K562 (cell line): ENCODE measurements around the gene TUT7. TPM values are rescaled to one million over a fixed set of nuclear protein-coding genes. Genes with fewer than 3 reads are reported as not detected.

Experiments used
- ATAC-seq: fragments of 200-7000 bp; cut with Tn5 transposase; 3 replicates; pipeline ENCODE4 v1.9.1; 2020; ENCODE audit warnings: moderate library complexity
- BruUV-seq: library from RNA; stranded (reverse); fragments of 400-500 nt; replicated peaks from 2 replicates; lab custom pipeline; 2021; lab: Mats Ljungman, UMichigan
- CTCF ChIA-PET: fragments of 300-600 bp; formaldehyde crosslinking; extraction: SDS; loops from one replicate; lab custom pipeline; 2021; ENCODE audit warnings: low intra/inter-chr PET ratio; lab: Yijun Ruan, JAX
- POLR2A ChIA-PET: fragments of 300-600, 350-650 bp; sonication (Branson Sonifier 250); formaldehyde crosslinking; extraction: SDS; loops from one replicate; lab custom pipeline; 2021; ENCODE audit warnings: antibody characterized with exemption, inconsistent platforms; lab: Yijun Ruan, JAX
- DNase-seq, 4 experiments: peaks; one replicate each; pipeline versions ENCODE4 v3.0.0 to v3.0.0-alpha.2; 2011 to 2018; ENCODE audit warnings: low spot score in 3 of 4, mixed read lengths in 3 of 4; ENCODE audit errors: extremely low read depth in 1 of 4
- FAIRE-seq: peaks from 2 replicates; lab custom pipeline; 2011; peaks lifted over from hg19 to GRCh38; lab: Jason Lieb, UNC
- H2AFZ ChIP-seq: 2 replicates; pipeline ENCODE4 v1.6.0; 2011; ENCODE audit warnings: low read depth, low read length, control low read depth, inconsistent platforms
- H3K27ac ChIP-seq: fragments of 200-600 bp; 3 replicates; pipeline ENCODE4 v1.8.0; 2011; ENCODE audit warnings: low read depth, mild to moderate bottlenecking, control low read depth, inconsistent platforms, low read length, moderate library complexity, mixed read lengths; ENCODE audit errors: extremely low read depth
- H3K27me3 ChIP-seq, 2 experiments: fragments of 300-600 bp in 1 of 2; 2 replicates in 1 of 2; 3 replicates in 1 of 2; pipeline versions ENCODE4 v1.6.0 to v1.8.0; 2011; ENCODE audit warnings: inconsistent platforms in 2 of 2, low read length in 2 of 2, mild to moderate bottlenecking in 1 of 2, mixed read lengths in 1 of 2, moderate library complexity in 1 of 2; ENCODE audit not compliant: control insufficient read depth in 2 of 2, insufficient read depth in 2 of 2
- H3K36me3 ChIP-seq: fragments of 300-600 bp; 3 replicates; pipeline ENCODE4 v1.8.0; 2011; ENCODE audit warnings: mild to moderate bottlenecking, low read length, inconsistent platforms; ENCODE audit not compliant: control insufficient read depth, insufficient read depth
- H3K4me1 ChIP-seq, 2 experiments: fragments of 200-600 bp in 1 of 2; replicated peaks in 1 of 2; 2 replicates in 1 of 2; 3 replicates in 1 of 2; pipeline versions ENCODE4 v1.5.1 to v1.8.0; 2011; ENCODE audit warnings: inconsistent platforms in 2 of 2, low read length in 2 of 2, mild to moderate bottlenecking in 1 of 2, mixed read lengths in 1 of 2, moderate library complexity in 1 of 2; ENCODE audit not compliant: control insufficient read depth in 2 of 2, insufficient read depth in 2 of 2
- H3K4me2 ChIP-seq: 2 replicates; pipeline ENCODE4 v1.6.1; 2011; ENCODE audit warnings: low read length, control low read depth, inconsistent platforms, mixed read lengths; ENCODE audit not compliant: insufficient read depth
- H3K4me3 ChIP-seq: fragments of 200-600 bp; sonication (generic), shearing (Covaris generic); 2 replicates; pipeline ENCODE4 v1.5.1; 2016; ENCODE audit warnings: control low read depth, inconsistent platforms
- H3K79me2 ChIP-seq: fragments of 200-600 bp; 3 replicates; pipeline ENCODE4 v1.8.0; 2011; ENCODE audit warnings: low read length, inconsistent platforms; ENCODE audit not compliant: control insufficient read depth, insufficient read depth
- H3K9ac ChIP-seq, 2 experiments: 2 replicates each; pipeline versions ENCODE4 v1.6.0 to v1.6.1; 2011; ENCODE audit warnings: low read depth in 2 of 2, low read length in 2 of 2, control low read depth in 1 of 2, inconsistent platforms in 1 of 2, mild to moderate bottlenecking in 1 of 2, mixed read lengths in 1 of 2; ENCODE audit not compliant: insufficient read depth in 1 of 2
- H3K9me1 ChIP-seq: one replicate; pipeline ENCODE4 v1.6.0; 2011; ENCODE audit warnings: inconsistent platforms, mild to moderate bottlenecking, low read length, moderate library complexity; ENCODE audit not compliant: control insufficient read depth, insufficient read depth
- H3K9me3 ChIP-seq: replicated peaks from 2 replicates; pipeline ENCODE4 v1.5.1; 2011; ENCODE audit warnings: low read depth, low read length, inconsistent platforms; ENCODE audit not compliant: control insufficient read depth, insufficient read depth
- H4K20me1 ChIP-seq: replicated peaks from 2 replicates; pipeline ENCODE4 v1.6.1; 2011; ENCODE audit warnings: low read length, inconsistent platforms, mixed read lengths; ENCODE audit not compliant: control insufficient read depth, insufficient read depth
- BCOR ChIP-seq: fragments of 450-650 bp; IDR thresholded peaks from 2 replicates; pipeline ENCODE4 v1.6.1; 2016
- CBFB ChIP-seq: sonication (generic); formaldehyde crosslinking; IDR thresholded peaks from 2 replicates; pipeline ENCODE4 v1.4.0; 2020; ENCODE audit warnings: mild to moderate bottlenecking, missing genetic modification reagents
- EWSR1 ChIP-seq: fragments of 450-650 bp; IDR thresholded peaks from 2 replicates; pipeline ENCODE4 v1.6.1; 2018; ENCODE audit warnings: borderline replicate concordance, mild to moderate bottlenecking, low read depth, moderate library complexity; ENCODE audit not compliant: partially characterized antibody
- SMARCB1 ChIP-seq: IDR thresholded peaks from 2 replicates; pipeline ENCODE4 v1.6.1; 2011; ENCODE audit warnings: improper control_type of control experiment, low read depth; ENCODE audit not compliant: insufficient read length
- SRSF7 ChIP-seq: fragments of 200-400 bp; formaldehyde crosslinking; optimal IDR thresholded peaks from 2 replicates; pipeline ENCODE3; 2017; ENCODE audit warnings: mild to moderate bottlenecking, low read depth, low read length
- TEAD1 ChIP-seq, 2 experiments: fragments of 450-650 bp in 1 of 2; sonication (generic) in 1 of 2; formaldehyde crosslinking; IDR thresholded peaks; 2 replicates each; pipeline versions ENCODE4 v1.4.0 to v1.8.0; 2020 to 2022; ENCODE audit warnings: mild to moderate bottlenecking in 2 of 2, missing genetic modification reagents in 1 of 2
- TRIM28 ChIP-seq: fragments of 450-650 bp; IDR thresholded peaks from 2 replicates; pipeline ENCODE4 v1.6.1; 2017
- ZBTB1 ChIP-seq: sonication (generic); formaldehyde crosslinking; IDR thresholded peaks from 2 replicates; pipeline ENCODE4 v1.8.1; 2023; ENCODE audit warnings: missing genetic modification reagents, low read depth, mild to moderate bottlenecking, borderline replicate concordance
- ZC3H8 ChIP-seq: fragments of 450-650 bp; IDR thresholded peaks from 2 replicates; pipeline ENCODE4 v1.6.1; 2017
- ZEB2 ChIP-seq: fragments of 450-650 bp; IDR thresholded peaks from 2 replicates; pipeline ENCODE4 v1.6.1; 2016
- ZKSCAN1 ChIP-seq: fragments of 150-350 bp; IDR thresholded peaks from 2 replicates; pipeline ENCODE4 v1.6.1; 2016; ENCODE audit warnings: low read depth, low read length
- WGBS: fragments of 100-300 bp; shearing (Covaris generic); methylation state at CpG from one replicate; pipeline ENCODE4 v1.1.6; 2016; ENCODE audit warnings: low coverage, mixed read lengths; ENCODE audit not compliant: insufficient coverage; ENCODE audit errors: missing lambda C conversion rate; 5-methylcytosine and 5-hydroxymethylcytosine counted together
- in situ Hi-C: fragments of 300-500 bp; cut with MboI; formaldehyde crosslinking; loops from 4 replicates; pipeline ENCODE4 v1.15.0; 2018; ENCODE audit warnings: inconsistent platforms, mixed read lengths
- intact Hi-C: fragments of 100-400 bp; cut with micrococcal nuclease; formaldehyde crosslinking; loops from 2 replicates; pipeline ENCODE4 v1.14.2; 2022
- polyA plus RNA-seq, 8 experiments: library from polyadenylated mRNA; depleted of rRNA in 4 of 8; stranded (reverse) in 5 of 8; unstranded in 3 of 8; fragments of >200 nt; fragmentation: Nextera tagmentation in 2 of 8; fragmentation: Illumina TruSeq in 1 of 8; extraction: Ambion mirVana in 2 of 8; extraction: Trizol in 1 of 8; gene quantifications; 2 replicates each; pipeline versions ENCODE4 v1.2.1 to v1.2.3, GENCODE V29; 2011 to 2014; ENCODE audit warnings: inconsistent platforms in 1 of 8, missing spikeins in 1 of 8
- total RNA-seq, 7 experiments: library from RNA; depleted of rRNA in 6 of 7; stranded (reverse); fragments of >200 nt in 6 of 7; fragmentation: Illumina TruSeq in 2 of 7; extraction: Trizol in 2 of 7; gene quantifications; 2 replicates each; pipeline versions ENCODE4 v1.2.1 to v1.2.3, GENCODE V29; 2011 to 2021; ENCODE audit warnings: low replicate concordance in 1 of 7
- TF ChIP-seq, protein P1 (sequence below): fragments of 250-450 bp; sonication (Bioruptor Pico); IDR thresholded peaks from 2 replicates; pipeline ENCODE4 v1.8.0; 2022; ENCODE audit warnings: inconsistent platforms, mild to moderate bottlenecking, moderate library complexity, borderline replicate concordance
- TF ChIP-seq, protein P2 (sequence below): sonication (generic); formaldehyde crosslinking; IDR thresholded peaks from 2 replicates; pipeline ENCODE4 v1.8.0; 2022; ENCODE audit warnings: missing genetic modification reagents, mild to moderate bottlenecking, borderline replicate concordance
- TF ChIP-seq, protein P3 (sequence below): fragments of 450-650 bp; IDR thresholded peaks from 2 replicates; pipeline ENCODE4 v1.7.1; 2018; ENCODE audit warnings: mild to moderate bottlenecking, low read depth; ENCODE audit not compliant: partially characterized antibody
- TF ChIP-seq, protein P4 (sequence below): fragments of 450-650 bp; formaldehyde crosslinking; IDR thresholded peaks from 2 replicates; pipeline ENCODE4 v1.4.0; 2020; ENCODE audit warnings: mild to moderate bottlenecking, moderate library complexity

The TUT7 gene
- total and polyA plus RNA-seq, 9 of the 15 experiments (the other 6 are each of a cell fraction or from before 2014, with no cell fraction given), result 5.9 to 26.9 (median 15.2) TPM

DNA sequence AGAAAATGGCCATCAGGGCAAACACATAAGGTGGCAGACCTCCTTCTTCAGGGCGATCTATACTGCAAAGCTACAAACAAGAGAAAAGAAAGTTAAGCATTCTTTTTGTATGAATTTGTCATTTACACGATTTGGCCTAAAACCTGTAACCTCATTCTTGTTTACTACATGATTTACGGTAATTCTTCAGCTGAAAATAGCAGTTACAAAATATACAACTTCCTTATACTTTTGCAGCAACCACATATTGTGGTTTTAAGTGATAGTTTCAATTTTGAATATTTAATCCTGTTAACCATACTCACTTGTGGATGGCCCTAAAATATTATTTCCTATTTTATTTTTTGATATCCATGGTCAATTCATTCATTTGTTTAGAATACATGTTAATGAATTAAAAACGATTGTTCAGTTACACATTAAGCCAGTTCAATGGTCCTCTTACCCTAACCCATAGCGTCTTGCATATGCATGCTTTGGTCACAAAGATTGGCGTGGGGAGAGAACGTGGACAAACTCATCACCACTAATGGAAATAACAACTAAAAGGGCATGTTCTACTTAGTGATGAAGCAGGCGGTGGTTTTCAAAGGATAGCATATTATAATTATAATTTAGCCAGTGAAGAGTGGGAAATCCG is 16.6 kb downstream of the TUT7 start:
- no peaks in the 10 kb centered on the region for H3K9me1 ChIP-seq
- no peaks in the 10 kb centered on the region for H4K20me1 ChIP-seq
- 82% methylated on average over 8 of the region's 9 CpGs for WGBS
- no peak overlapping the region for H3K27ac ChIP-seq
- intact Hi-C loops (no loop called here), in situ Hi-C loops (loop anchor here (5.0 kb wide), 1 partner anchor 35 kb away; no protein-coding TSS in a partner anchor)
- no peaks in the 10 kb centered on the region for H3K79me2 ChIP-seq
- no peak overlapping the region for H3K9ac ChIP-seq
- H3K27me3 ChIP-seq, result no peaks in the 10 kb centered on the region
- H3K4me3 ChIP-seq, result no peak overlapping the region
- no peak overlapping the region for H3K4me2 ChIP-seq
- DNase-seq (no peak), ATAC-seq (no peak), FAIRE-seq (no peak)
- H3K36me3 ChIP-seq, result peaks cover 77% of the 10 kb centered on the region; the same call in 2 of the 3 replicates
- ChIA-PET CTCF (no interaction called here), POLR2A (interaction anchor here (0.7 kb wide), 1 partner anchor 12 kb away, joined by 4 read pairs; no protein-coding TSS in a partner anchor)
- no peaks in the 10 kb centered on the region for H3K9me3 ChIP-seq
- BruUV-seq, result no TSS peak
- H2AFZ ChIP-seq, result no peak overlapping the region
- H3K4me1 ChIP-seq, result no peaks in the 10 kb centered on the region
- TF ChIP-seq ZBTB1 (CRISPR knock-in tag) (no peak), CBFB (CRISPR knock-in tag) (no peak), ZC3H8 (no peak), ZEB2 (no peak), TRIM28 (no peak), TEAD1 (CRISPR knock-in tag; IDR thresholded peaks at IDR 0.05) (no peak), SMARCB1 (no peak), SRSF7 (no peak), ZKSCAN1 (no peak), BCOR (no peak), EWSR1 (no peak)
- TF ChIP-seq, protein P1, sequence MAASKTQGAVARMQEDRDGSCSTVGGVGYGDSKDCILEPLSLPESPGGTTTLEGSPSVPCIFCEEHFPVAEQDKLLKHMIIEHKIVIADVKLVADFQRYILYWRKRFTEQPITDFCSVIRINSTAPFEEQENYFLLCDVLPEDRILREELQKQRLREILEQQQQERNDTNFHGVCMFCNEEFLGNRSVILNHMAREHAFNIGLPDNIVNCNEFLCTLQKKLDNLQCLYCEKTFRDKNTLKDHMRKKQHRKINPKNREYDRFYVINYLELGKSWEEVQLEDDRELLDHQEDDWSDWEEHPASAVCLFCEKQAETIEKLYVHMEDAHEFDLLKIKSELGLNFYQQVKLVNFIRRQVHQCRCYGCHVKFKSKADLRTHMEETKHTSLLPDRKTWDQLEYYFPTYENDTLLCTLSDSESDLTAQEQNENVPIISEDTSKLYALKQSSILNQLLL, result no peak
- TF ChIP-seq, protein P2, sequence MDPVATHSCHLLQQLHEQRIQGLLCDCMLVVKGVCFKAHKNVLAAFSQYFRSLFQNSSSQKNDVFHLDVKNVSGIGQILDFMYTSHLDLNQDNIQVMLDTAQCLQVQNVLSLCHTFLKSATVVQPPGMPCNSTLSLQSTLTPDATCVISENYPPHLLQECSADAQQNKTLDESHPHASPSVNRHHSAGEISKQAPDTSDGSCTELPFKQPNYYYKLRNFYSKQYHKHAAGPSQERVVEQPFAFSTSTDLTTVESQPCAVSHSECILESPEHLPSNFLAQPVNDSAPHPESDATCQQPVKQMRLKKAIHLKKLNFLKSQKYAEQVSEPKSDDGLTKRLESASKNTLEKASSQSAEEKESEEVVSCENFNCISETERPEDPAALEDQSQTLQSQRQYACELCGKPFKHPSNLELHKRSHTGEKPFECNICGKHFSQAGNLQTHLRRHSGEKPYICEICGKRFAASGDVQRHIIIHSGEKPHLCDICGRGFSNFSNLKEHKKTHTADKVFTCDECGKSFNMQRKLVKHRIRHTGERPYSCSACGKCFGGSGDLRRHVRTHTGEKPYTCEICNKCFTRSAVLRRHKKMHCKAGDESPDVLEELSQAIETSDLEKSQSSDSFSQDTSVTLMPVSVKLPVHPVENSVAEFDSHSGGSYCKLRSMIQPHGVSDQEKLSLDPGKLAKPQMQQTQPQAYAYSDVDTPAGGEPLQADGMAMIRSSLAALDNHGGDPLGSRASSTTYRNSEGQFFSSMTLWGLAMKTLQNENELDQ (CRISPR knock-in tag), result no peak
- TF ChIP-seq, protein P3, sequence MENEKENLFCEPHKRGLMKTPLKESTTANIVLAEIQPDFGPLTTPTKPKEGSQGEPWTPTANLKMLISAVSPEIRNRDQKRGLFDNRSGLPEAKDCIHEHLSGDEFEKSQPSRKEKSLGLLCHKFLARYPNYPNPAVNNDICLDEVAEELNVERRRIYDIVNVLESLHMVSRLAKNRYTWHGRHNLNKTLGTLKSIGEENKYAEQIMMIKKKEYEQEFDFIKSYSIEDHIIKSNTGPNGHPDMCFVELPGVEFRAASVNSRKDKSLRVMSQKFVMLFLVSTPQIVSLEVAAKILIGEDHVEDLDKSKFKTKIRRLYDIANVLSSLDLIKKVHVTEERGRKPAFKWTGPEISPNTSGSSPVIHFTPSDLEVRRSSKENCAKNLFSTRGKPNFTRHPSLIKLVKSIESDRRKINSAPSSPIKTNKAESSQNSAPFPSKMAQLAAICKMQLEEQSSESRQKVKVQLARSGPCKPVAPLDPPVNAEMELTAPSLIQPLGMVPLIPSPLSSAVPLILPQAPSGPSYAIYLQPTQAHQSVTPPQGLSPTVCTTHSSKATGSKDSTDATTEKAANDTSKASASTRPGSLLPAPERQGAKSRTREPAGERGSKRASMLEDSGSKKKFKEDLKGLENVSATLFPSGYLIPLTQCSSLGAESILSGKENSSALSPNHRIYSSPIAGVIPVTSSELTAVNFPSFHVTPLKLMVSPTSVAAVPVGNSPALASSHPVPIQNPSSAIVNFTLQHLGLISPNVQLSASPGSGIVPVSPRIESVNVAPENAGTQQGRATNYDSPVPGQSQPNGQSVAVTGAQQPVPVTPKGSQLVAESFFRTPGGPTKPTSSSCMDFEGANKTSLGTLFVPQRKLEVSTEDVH, result no peak
- TF ChIP-seq, protein P4, sequence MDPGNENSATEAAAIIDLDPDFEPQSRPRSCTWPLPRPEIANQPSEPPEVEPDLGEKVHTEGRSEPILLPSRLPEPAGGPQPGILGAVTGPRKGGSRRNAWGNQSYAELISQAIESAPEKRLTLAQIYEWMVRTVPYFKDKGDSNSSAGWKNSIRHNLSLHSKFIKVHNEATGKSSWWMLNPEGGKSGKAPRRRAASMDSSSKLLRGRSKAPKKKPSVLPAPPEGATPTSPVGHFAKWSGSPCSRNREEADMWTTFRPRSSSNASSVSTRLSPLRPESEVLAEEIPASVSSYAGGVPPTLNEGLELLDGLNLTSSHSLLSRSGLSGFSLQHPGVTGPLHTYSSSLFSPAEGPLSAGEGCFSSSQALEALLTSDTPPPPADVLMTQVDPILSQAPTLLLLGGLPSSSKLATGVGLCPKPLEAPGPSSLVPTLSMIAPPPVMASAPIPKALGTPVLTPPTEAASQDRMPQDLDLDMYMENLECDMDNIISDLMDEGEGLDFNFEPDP (CRISPR knock-in tag), result no peak
